Keratinocyte (primary cell): Measurements from ENCODE around the gene ARFGAP3. TPM values are rescaled to one million over a fixed set of nuclear protein-coding genes. Genes with fewer than 3 reads are reported as not detected.

Experiments used
- DNase-seq: peaks from one replicate; pipeline ENCODE4 v3.0.0-alpha.2; 2011; ENCODE audit warnings: low read depth, missing footprints, low spot score
- FAIRE-seq: peaks from 2 replicates; lab custom pipeline; 2011; peaks lifted over from hg19 to GRCh38; lab: Jason Lieb, UNC
- H2AFZ ChIP-seq: 2 replicates; pipeline ENCODE4 v1.6.0; 2012; ENCODE audit warnings: low read length, control low read depth, inconsistent platforms; ENCODE audit not compliant: control insufficient read depth
- H3K27ac ChIP-seq: 2 replicates; pipeline ENCODE4 v1.5.1; 2011; ENCODE audit warnings: low read length; ENCODE audit not compliant: control insufficient read depth, insufficient read depth
- H3K27me3 ChIP-seq: 3 replicates; pipeline ENCODE4 v1.6.0; 2011; ENCODE audit warnings: low read length; ENCODE audit not compliant: control insufficient read depth, insufficient read depth; ENCODE audit errors: extremely low read depth
- H3K36me3 ChIP-seq, 2 experiments: 2 replicates in 1 of 2; 3 replicates in 1 of 2; pipeline ENCODE4 v1.5.1; 2011; ENCODE audit warnings: low read length in 2 of 2, mild to moderate bottlenecking in 1 of 2; ENCODE audit not compliant: control insufficient read depth in 2 of 2, insufficient read depth in 2 of 2; ENCODE audit errors: extremely low read depth in 1 of 2
- H3K4me1 ChIP-seq: 3 replicates; pipeline ENCODE4 v1.5.1; 2011; ENCODE audit warnings: low read length; ENCODE audit not compliant: control insufficient read depth, insufficient read depth; ENCODE audit errors: extremely low read depth
- H3K4me2 ChIP-seq: 3 replicates; pipeline ENCODE4 v1.6.0; 2011; ENCODE audit warnings: low read depth, low read length; ENCODE audit not compliant: control insufficient read depth, insufficient read depth; ENCODE audit errors: extremely low read depth
- H3K4me3 ChIP-seq, 3 experiments: fragments of 200-600 bp in 1 of 3; sonication (generic) in 1 of 3; 2 replicates in 2 of 3; 3 replicates in 1 of 3; pipeline ENCODE4 v1.5.1; 2011 to 2016; ENCODE audit warnings: low read length in 3 of 3, mild to moderate bottlenecking in 3 of 3, control low read depth in 2 of 3, inconsistent platforms in 1 of 3, low read depth in 1 of 3, mixed read lengths in 1 of 3, mixed run types in 1 of 3, moderate library complexity in 1 of 3; ENCODE audit not compliant: control insufficient read depth in 2 of 3, insufficient read depth in 2 of 3; ENCODE audit errors: extremely low read depth in 1 of 3
- H3K79me2 ChIP-seq: 2 replicates; pipeline ENCODE4 v1.6.0; 2012; ENCODE audit warnings: low read length; ENCODE audit not compliant: control insufficient read depth, insufficient read depth
- H3K9ac ChIP-seq: 3 replicates; pipeline ENCODE4 v1.6.0; 2011; ENCODE audit warnings: low read length; ENCODE audit not compliant: control insufficient read depth, insufficient read depth; ENCODE audit errors: extremely low read depth
- H3K9me1 ChIP-seq: 3 replicates; pipeline ENCODE4 v1.6.0; 2011; ENCODE audit warnings: low read length; ENCODE audit not compliant: control insufficient read depth, insufficient read depth; ENCODE audit errors: extremely low read depth
- H3K9me3 ChIP-seq: 2 replicates; pipeline ENCODE4 v1.5.1; 2012; ENCODE audit warnings: low read depth, low read length; ENCODE audit not compliant: control insufficient read depth
- H4K20me1 ChIP-seq: 3 replicates; pipeline ENCODE4 v1.6.0; 2011; ENCODE audit warnings: low read length; ENCODE audit not compliant: control insufficient read depth, insufficient read depth; ENCODE audit errors: extremely low read depth
- CTCF ChIP-seq, 3 experiments: IDR thresholded peaks in 1 of 3; conservative IDR thresholded peaks in 1 of 3; optimal IDR thresholded peaks in 1 of 3; 2 replicates in 2 of 3; 3 replicates in 1 of 3; pipeline versions ENCODE3 to v1.5.1; 2011; ENCODE audit warnings: low read length in 3 of 3, mild to moderate bottlenecking in 3 of 3, moderate library complexity in 2 of 3, control low read depth in 1 of 3, inconsistent platforms in 1 of 3; ENCODE audit not compliant: insufficient read depth in 2 of 3; ENCODE audit errors: extremely low read depth in 1 of 3
- EZH2 ChIP-seq: IDR thresholded peaks from one replicate; pipeline ENCODE4 v1.6.1; 2012; ENCODE audit warnings: inconsistent platforms, mild to moderate bottlenecking, low read length, moderate library complexity
- dilution Hi-C: fragments of 300-500 bp; cut with MboI; formaldehyde crosslinking; loops from one replicate; pipeline ENCODE4 v1.7.0; 2020; ENCODE audit warnings: low sequenced_read_pairs; ENCODE audit not compliant: extremely low pct_ligation_motif_present
- polyA plus RNA-seq, 5 experiments: library from polyadenylated mRNA; depleted of rRNA in 3 of 5; stranded (reverse) in 3 of 5; stranded (forward) in 1 of 5; unstranded in 1 of 5; fragments of >200 nt; gene quantifications; 1 replicate in 1 of 5; 2 replicates in 3 of 5; 3 replicates in 1 of 5; pipeline versions ENCODE4 v1.2.1 to v1.2.3, GENCODE V29; 2011 to 2012; ENCODE audit warnings: missing spikeins in 2 of 5, low read depth in 1 of 5, low replicate concordance in 1 of 5

Gene ARFGAP3
- polyA plus RNA-seq, 1 donor (not counting 4 experiments of a cell fraction or from before 2014, with no cell fraction given) = 28.3 TPM

DNA sequence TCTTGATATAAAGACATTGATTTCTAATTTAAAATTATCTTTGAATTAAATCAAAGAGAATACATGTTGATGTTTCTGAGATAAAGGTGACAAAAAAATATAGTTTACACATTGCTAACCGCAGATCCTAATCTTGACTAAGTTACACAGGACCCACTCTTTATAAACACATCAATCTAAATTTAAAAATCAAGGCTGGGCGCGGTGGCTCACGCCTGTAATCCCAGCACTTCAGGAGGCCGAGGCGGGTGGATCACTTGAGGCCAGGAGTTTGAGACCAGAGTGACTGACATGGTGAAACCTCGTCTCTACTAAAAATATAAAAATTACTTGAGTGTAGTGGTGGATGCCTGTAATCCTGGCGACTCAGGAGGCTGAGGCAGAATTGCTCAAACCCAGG, 1.9 kb downstream of the ARFGAP3 start:
- FAIRE-seq (no peak), DNase-seq (no peak)
- H3K79me2 ChIP-seq = peaks cover 46% of the 10 kb centered on the region
- no peaks in the 10 kb centered on the region for H3K9me3 ChIP-seq
- no peak overlapping the region for H2AFZ ChIP-seq
- no peak overlapping the region for H3K27ac ChIP-seq
- no peak for TF ChIP-seq EZH2
- TF ChIP-seq CTCF (optimal IDR thresholded peaks at IDR 0.05 in 1 of 3, IDR thresholded peaks at IDR 0.05 in 1 of 3, conservative IDR thresholded peaks at IDR 0.05 in 1 of 3; ENCODE audit: extremely low read depth in 1 of 3, insufficient read depth in 2 of 3, low read length in 3 of 3) = no peak
- H3K4me2 ChIP-seq = peak overlapping the region; percentile 93
- H3K36me3 ChIP-seq = peaks cover 2 to 3% of the 10 kb centered on the region in 2 experiments
- no peaks in the 10 kb centered on the region for H3K27me3 ChIP-seq
- peaks cover 4% of the 10 kb centered on the region for H3K4me1 ChIP-seq
- H3K9ac ChIP-seq = no peak overlapping the region
- no peaks in the 10 kb centered on the region for H3K9me1 ChIP-seq
- dilution Hi-C loops = no loop called here
- peaks cover 3% of the 10 kb centered on the region for H4K20me1 ChIP-seq
- H3K4me3 ChIP-seq = no peak overlapping the region

DNA sequence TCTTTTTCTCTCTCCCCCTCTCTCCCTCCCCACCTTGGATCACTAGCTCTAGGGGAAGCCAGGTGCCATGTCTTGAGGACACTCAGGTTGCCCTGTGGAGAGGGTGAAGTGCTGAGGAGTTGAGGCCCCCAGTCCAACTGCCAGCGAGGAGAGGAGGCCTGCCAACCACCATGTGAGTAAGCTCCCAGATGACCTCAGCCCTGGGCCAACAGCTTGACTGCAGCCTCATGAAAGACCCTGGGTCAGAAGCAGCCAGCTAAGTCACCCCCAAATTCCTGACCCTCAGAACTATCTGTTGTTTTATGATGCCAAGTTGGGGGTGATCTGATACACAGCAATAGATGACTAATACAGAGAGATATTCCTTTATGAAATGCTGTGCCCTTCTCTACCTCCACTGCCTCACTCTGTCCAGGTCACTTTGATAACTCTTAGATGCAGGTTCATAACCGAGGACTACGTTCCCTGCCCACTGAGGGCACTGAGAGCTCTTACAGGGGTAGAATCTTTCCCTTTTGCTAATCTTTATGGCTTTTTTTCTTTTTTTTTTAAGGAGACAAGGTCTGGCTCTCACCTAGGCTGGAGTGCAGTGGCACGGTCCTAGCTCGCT, 8.0 kb downstream of the ARFGAP3 start:
- no peak for DNase-seq
- H3K9ac ChIP-seq = no peak overlapping the region
- dilution Hi-C loops = no loop called here

More for the DNA sequence above, 8.0 kb downstream of the ARFGAP3 start:
- Histone ChIP-seq H3K9me3 (no peaks in the 10 kb centered on the region), H2AFZ (no peak overlapping the region), H4K20me1 (peaks cover 3% of the 10 kb centered on the region), H3K36me3 (peaks cover 4 to 13% of the 10 kb centered on the region in 2 experiments), H3K4me3 (no peak overlapping the region), H3K9me1 (peaks cover 3% of the 10 kb centered on the region), H3K4me1 (peaks cover 11% of the 10 kb centered on the region), H3K27ac (no peak overlapping the region), H3K4me2 (no peak overlapping the region), H3K27me3 (no peaks in the 10 kb centered on the region), H3K79me2 (peaks cover 37% of the 10 kb centered on the region)
- TF ChIP-seq EZH2 (no peak), CTCF (optimal IDR thresholded peaks at IDR 0.05 in 1 of 3, IDR thresholded peaks at IDR 0.05 in 1 of 3, conservative IDR thresholded peaks at IDR 0.05 in 1 of 3; ENCODE audit: extremely low read depth in 1 of 3, insufficient read depth in 2 of 3, low read length in 3 of 3) (no peak)
- no peak for FAIRE-seq
